Panc1 (cell line): ENCODE data around the gene PADI3.

ENCODE experiments used
- TF ChIP-seq, protein P1 (sequence below): fragments of 450-650 bp; IDR thresholded peaks from 2 replicates; pipeline ENCODE4 v1.5.1; 2017; ENCODE audit warnings: mild to moderate bottlenecking
- TF ChIP-seq, protein P2 (sequence below), 2 experiments: IDR thresholded peaks; 2 replicates each; pipeline ENCODE4 v1.6.1; 2011 to 2012; ENCODE audit warnings: low read depth in 2 of 2, control low read depth in 1 of 2, low read length in 1 of 2, mild to moderate bottlenecking in 1 of 2, moderate library complexity in 1 of 2; ENCODE audit not compliant: insufficient read depth in 1 of 2

- TF ChIP-seq, protein P1, sequence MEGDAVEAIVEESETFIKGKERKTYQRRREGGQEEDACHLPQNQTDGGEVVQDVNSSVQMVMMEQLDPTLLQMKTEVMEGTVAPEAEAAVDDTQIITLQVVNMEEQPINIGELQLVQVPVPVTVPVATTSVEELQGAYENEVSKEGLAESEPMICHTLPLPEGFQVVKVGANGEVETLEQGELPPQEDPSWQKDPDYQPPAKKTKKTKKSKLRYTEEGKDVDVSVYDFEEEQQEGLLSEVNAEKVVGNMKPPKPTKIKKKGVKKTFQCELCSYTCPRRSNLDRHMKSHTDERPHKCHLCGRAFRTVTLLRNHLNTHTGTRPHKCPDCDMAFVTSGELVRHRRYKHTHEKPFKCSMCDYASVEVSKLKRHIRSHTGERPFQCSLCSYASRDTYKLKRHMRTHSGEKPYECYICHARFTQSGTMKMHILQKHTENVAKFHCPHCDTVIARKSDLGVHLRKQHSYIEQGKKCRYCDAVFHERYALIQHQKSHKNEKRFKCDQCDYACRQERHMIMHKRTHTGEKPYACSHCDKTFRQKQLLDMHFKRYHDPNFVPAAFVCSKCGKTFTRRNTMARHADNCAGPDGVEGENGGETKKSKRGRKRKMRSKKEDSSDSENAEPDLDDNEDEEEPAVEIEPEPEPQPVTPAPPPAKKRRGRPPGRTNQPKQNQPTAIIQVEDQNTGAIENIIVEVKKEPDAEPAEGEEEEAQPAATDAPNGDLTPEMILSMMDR = no peak
- TF ChIP-seq, protein P2, sequence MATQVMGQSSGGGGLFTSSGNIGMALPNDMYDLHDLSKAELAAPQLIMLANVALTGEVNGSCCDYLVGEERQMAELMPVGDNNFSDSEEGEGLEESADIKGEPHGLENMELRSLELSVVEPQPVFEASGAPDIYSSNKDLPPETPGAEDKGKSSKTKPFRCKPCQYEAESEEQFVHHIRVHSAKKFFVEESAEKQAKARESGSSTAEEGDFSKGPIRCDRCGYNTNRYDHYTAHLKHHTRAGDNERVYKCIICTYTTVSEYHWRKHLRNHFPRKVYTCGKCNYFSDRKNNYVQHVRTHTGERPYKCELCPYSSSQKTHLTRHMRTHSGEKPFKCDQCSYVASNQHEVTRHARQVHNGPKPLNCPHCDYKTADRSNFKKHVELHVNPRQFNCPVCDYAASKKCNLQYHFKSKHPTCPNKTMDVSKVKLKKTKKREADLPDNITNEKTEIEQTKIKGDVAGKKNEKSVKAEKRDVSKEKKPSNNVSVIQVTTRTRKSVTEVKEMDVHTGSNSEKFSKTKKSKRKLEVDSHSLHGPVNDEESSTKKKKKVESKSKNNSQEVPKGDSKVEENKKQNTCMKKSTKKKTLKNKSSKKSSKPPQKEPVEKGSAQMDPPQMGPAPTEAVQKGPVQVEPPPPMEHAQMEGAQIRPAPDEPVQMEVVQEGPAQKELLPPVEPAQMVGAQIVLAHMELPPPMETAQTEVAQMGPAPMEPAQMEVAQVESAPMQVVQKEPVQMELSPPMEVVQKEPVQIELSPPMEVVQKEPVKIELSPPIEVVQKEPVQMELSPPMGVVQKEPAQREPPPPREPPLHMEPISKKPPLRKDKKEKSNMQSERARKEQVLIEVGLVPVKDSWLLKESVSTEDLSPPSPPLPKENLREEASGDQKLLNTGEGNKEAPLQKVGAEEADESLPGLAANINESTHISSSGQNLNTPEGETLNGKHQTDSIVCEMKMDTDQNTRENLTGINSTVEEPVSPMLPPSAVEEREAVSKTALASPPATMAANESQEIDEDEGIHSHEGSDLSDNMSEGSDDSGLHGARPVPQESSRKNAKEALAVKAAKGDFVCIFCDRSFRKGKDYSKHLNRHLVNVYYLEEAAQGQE (IDR thresholded peaks at IDR 0.05; ENCODE audit: insufficient read depth in 1 of 2, low read depth in 2 of 2, low read length in 1 of 2) = no peak
Measured at GRCh38 chr1:17207966-17208418, 40.9 kb upstream of the PADI3 start.
